ENCODE data around the gene ADCY5.

Gene ADCY5

DNA sequence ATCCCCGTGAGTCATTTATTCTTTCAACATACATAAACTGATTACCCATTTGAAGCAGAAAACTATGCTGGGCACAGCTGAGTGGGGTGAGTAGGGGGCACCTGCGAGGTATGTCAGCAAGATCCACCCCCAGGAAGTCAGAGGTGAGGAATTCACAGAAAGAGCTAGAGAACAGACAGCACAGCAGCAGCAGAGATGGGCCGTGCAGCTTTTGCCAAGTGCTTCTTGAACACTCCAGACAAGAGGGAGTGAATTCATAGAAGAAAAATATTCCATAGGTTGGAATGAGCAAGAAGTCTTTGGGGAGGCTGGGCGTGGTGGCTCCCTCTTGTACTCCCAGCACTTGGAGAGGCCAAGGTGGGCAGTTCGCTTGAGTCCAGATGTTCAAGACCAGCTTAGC lies 9.4 kb upstream of the ADCY5 start:
- no peak overlapping the region for H3K4me3 ChIP-seq (ENCODE audit: low read depth, low read length)
- DNase-seq (ENCODE audit: low read depth): no peak
- TF ChIP-seq, protein P1, sequence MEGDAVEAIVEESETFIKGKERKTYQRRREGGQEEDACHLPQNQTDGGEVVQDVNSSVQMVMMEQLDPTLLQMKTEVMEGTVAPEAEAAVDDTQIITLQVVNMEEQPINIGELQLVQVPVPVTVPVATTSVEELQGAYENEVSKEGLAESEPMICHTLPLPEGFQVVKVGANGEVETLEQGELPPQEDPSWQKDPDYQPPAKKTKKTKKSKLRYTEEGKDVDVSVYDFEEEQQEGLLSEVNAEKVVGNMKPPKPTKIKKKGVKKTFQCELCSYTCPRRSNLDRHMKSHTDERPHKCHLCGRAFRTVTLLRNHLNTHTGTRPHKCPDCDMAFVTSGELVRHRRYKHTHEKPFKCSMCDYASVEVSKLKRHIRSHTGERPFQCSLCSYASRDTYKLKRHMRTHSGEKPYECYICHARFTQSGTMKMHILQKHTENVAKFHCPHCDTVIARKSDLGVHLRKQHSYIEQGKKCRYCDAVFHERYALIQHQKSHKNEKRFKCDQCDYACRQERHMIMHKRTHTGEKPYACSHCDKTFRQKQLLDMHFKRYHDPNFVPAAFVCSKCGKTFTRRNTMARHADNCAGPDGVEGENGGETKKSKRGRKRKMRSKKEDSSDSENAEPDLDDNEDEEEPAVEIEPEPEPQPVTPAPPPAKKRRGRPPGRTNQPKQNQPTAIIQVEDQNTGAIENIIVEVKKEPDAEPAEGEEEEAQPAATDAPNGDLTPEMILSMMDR (conservative IDR thresholded peaks at IDR 0.05; ENCODE audit: low read depth, low read length): no peak

DNA sequence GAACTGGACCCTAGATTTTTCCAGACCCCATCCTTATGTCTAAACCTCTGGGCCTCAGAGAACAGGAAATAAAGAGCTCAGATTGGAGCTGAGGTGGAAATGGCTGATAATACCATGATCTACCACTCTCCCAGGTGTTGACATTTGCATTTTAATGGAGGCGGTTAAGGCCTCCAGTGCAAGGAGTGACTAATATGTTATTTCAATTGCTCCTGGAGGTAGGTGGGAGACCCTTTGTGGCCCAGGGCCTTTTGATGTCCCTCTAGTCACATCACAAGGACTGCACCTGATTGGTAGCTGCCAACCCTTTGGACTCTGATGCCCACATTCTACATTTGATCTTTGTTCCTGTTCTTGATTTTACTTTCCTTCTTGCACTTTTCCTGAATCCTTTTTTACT lies 9.0 kb upstream of the ADCY5 start:
- TF ChIP-seq, protein P1 (conservative IDR thresholded peaks at IDR 0.05; ENCODE audit: low read depth, low read length): no peak
- DNase-seq (ENCODE audit: low read depth): no peak
- no peak overlapping the region for H3K4me3 ChIP-seq (ENCODE audit: low read depth, low read length)

DNA sequence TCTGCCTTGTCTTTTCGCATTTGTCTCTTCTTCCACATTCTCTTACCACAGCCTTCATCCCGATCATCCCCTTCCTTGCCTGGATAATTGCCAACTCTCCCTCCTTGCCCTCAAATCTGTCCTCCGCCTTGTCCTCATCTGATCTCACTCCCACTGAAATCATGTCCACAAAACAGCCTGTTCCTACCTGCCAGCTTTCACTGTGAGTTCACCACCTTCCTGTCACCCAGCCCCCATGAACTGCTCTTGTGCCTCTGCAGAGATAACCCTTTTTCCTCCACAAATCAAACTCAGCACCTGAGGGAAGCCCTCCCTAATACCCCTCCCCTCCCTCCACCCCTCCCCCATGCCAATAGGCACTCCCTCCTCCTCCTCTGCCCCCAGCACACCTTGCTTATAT lies 4.8 kb upstream of the ADCY5 start:
- TF ChIP-seq, protein P1 (conservative IDR thresholded peaks at IDR 0.05; ENCODE audit: low read depth, low read length): no peak
- DNase-seq (ENCODE audit: low read depth): no peak
- H3K4me3 ChIP-seq (ENCODE audit: low read depth, low read length): no peak overlapping the region

DNA sequence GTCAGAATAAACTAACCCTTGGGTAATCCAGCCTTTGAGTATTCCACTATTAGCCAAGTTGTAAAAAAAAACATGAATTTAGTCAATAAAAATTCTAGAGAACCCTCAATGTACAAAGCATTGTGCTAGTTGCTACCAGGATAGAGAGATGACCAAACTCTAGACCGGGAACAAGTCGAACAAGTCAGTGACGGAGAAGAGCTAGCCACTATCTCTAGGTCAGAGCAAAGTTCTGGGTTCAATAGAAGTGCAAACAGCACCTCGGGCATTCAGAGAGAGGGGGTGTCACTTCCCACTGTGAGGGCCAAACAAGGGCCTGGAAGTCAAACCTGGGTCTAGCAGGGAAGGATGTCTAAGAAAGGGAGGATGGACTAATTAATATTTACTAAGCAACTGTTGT lies 2.3 kb upstream of the ADCY5 start:
- no peak overlapping the region for H3K4me3 ChIP-seq (ENCODE audit: low read depth, low read length)
- DNase-seq (ENCODE audit: low read depth): no peak
- TF ChIP-seq, protein P1 (conservative IDR thresholded peaks at IDR 0.05; ENCODE audit: low read depth, low read length): no peak

DNA sequence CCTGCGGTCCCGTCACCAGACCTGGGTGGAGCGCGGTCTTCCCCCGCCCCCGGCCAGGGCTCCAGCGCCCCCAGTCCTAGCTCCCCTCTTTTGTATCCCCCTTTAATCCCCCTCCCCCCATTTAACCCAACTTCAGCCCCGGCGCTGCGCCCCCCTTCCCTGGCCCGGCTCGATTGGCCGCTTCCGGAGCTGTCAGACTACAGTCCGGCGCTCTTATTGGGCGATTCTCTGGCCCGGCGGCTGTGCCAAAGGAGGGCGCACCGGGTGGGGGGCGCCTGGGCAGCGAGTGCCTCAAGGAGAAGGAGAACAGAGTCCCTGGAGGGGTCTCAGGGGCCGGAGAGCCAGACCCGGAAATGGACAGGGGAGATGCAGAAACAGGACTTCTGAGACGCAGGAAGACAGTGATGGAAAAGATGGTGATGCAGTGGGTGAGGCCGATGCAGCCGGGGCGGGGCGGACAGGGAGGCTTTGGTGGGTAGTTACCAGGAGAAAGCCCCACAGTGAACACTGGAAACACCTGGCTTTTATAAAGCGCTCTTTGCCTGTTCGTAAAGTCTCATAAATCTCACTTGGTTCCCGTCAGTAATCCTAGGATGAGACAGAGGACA lies 1.2 kb upstream of the ADCY5 start:
- TF ChIP-seq, protein P1 (conservative IDR thresholded peaks at IDR 0.05; ENCODE audit: low read depth, low read length): no peak
- H3K4me3 ChIP-seq (ENCODE audit: low read depth, low read length): peak overlapping the region; percentile 51
- no peak for DNase-seq (ENCODE audit: low read depth)

DNA sequence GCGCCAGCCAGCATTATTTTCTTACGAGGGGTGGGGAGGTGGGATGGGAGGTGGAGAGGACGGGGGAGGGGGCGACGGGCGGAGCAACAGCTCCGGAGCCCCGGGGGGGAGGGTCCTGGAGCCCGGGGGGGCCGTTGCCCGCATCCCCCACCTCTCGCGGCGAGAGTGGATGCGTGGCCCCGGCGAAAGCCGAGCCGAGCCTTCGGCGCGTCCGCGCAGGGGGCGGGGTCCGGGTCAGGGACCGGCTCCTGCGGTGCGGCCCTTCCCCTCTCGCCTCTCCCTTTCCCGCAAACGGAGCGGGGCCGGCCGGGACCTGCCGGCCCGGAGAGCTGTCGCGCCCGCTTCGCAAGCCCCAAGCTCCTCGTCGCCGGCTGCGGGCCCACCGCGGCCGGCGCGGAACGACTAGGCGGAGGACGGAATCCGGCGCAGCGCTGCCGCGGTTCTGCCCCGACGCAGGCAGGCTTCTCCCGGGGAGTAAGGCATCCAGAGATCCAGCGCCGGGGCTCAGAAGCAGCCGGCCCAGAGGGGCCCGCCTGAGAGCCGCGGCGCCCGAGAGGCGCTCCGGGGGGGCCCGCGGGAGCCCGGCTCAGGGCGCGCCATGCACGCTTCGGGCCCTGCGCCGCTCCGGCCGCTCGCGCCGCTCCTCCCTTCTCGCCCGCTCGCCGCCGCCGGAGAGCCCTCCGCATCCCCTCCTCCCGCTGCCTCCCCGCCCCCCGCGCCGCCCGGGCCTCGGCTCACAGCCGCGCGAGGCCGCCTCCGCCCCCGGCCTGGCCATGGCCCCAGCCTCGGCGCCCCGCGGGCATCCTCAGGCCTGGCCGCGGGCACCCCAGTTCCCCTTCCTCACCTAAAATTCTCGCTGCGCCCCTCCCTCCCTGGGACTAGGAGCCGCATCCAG lies 459 bp upstream of the ADCY5 start:
- peak; percentile 18 for DNase-seq (ENCODE audit: low read depth)
- H3K4me3 ChIP-seq (ENCODE audit: low read depth, low read length): peak overlapping the region; percentile 51

More for the DNA sequence above, 459 bp upstream of the ADCY5 start:
- TF ChIP-seq, protein P1 (conservative IDR thresholded peaks at IDR 0.05; ENCODE audit: low read depth, low read length): no peak
